ENCODE data around the gene LGMN.

Gene LGMN

GRCh38 chr14:92690171-92691011 is 58.0 kb downstream of the LGMN start:
- no peak overlapping the region; the same call in 1 of the 2 replicates for H3K27ac ChIP-seq
- TF ChIP-seq CTCF (conservative IDR thresholded peaks at IDR 0.05) = peak; percentile 93

GRCh38 chr14:92688434-92689375 is 59.7 kb downstream of the LGMN start:
- no peak for TF ChIP-seq CTCF (conservative IDR thresholded peaks at IDR 0.05)
- no peak overlapping the region for H3K27ac ChIP-seq

GRCh38 chr14:92687681-92688433 is 60.6 kb downstream of the LGMN start:
- no peak for TF ChIP-seq CTCF (conservative IDR thresholded peaks at IDR 0.05)
- no peak overlapping the region for H3K27ac ChIP-seq

DNA sequence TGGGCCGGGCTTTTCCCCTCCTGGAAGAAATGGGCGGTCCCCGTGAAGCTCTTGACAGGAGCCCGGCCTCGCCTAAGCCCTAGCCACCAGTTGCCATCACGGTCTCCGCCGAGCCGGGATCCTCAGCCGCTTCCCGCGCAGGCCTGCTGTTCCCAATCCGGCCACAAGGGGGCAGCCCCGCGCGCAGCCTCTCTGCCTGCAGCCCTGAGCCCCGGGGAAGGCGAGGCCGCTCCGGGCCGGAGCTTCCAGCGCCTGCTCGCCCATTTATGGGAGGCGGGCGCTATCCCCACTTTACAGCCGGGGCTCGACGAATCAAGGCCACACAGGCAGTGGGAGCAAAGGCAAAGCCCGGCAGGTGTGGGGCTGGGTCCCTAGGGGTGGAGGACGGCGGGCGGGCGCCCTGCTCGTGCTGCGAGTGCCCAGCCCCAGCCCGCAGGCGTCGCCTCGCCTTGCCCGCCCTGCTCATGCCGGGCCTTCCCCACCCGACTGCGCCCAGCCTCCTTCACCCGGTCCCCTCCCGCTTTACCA is 61.5 kb downstream of the LGMN start:
- TF ChIP-seq CTCF (conservative IDR thresholded peaks at IDR 0.05) = peak; percentile 98

GRCh38 chr14:92686411-92686899 is 62.0 kb downstream of the LGMN start:
- no peak for TF ChIP-seq CTCF (conservative IDR thresholded peaks at IDR 0.05)
- peak overlapping the region; percentile 52; the same call in 1 of the 2 replicates for H3K27ac ChIP-seq

More for the DNA sequence above, 61.5 kb downstream of the LGMN start:
- peak overlapping the region; percentile 52; the same call in 1 of the 2 replicates for H3K27ac ChIP-seq

GRCh38 chr14:92685784-92686355 is 62.6 kb downstream of the LGMN start:
- no peak for TF ChIP-seq CTCF (conservative IDR thresholded peaks at IDR 0.05)

More at GRCh38 chr14:92685784-92686355, 62.6 kb downstream of the LGMN start:
- no peak overlapping the region for H3K27ac ChIP-seq
